Gastroesophageal sphincter (tissue), 3 donors: Measurements from ENCODE around the gene LCORL.

Experiments
- EP300 ChIP-seq: sonication (generic); formaldehyde crosslinking; IDR thresholded peaks from one replicate; pipeline ENCODE4 v1.6.1; 2017; ENCODE audit warnings: antibody characterized with exemption, mild to moderate bottlenecking
- POLR2A ChIP-seq, 2 donors: fragments of 450-650 bp; IDR thresholded peaks; one replicate each; pipeline ENCODE4 v1.6.1; 2017; ENCODE audit warnings: antibody characterized with exemption in 2 of 2, mild to moderate bottlenecking in 2 of 2, moderate library complexity in 1 of 2
- POLR2AphosphoS5 ChIP-seq: sonication (generic); formaldehyde crosslinking; IDR thresholded peaks from one replicate; pipeline ENCODE4 v1.6.1; 2017; ENCODE audit warnings: antibody characterized with exemption
- TF ChIP-seq, protein P1 (sequence below), 4 experiments: fragments of 200-600 bp in 2 of 4; fragments of 450-650 bp in 2 of 4; sonication (generic) in 1 of 4; IDR thresholded peaks; one replicate each; pipeline ENCODE4 v1.5.1; 2017 to 2019; ENCODE audit warnings: antibody characterized with exemption in 4 of 4, mild to moderate bottlenecking in 2 of 4, moderate library complexity in 2 of 4

DNA sequence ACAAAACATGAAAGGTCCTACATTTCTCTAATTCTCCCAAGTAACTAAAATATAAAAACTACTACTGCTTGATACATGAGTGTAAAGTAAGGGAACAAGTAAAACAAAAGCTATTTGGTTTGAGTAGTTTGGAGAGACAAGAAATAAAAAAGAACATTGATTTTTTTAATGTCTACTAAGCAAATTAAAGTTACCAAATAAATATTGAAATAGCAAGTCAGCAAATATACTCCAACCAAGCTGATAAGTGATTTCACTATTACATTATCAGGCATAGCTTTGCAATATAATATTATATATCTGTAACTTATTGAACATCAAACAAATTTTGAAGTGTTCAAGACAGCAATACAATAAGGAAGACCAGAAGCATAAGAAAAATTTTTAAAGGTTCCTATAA lies 60.3 kb downstream of the LCORL start:
- TF ChIP-seq, protein P1, sequence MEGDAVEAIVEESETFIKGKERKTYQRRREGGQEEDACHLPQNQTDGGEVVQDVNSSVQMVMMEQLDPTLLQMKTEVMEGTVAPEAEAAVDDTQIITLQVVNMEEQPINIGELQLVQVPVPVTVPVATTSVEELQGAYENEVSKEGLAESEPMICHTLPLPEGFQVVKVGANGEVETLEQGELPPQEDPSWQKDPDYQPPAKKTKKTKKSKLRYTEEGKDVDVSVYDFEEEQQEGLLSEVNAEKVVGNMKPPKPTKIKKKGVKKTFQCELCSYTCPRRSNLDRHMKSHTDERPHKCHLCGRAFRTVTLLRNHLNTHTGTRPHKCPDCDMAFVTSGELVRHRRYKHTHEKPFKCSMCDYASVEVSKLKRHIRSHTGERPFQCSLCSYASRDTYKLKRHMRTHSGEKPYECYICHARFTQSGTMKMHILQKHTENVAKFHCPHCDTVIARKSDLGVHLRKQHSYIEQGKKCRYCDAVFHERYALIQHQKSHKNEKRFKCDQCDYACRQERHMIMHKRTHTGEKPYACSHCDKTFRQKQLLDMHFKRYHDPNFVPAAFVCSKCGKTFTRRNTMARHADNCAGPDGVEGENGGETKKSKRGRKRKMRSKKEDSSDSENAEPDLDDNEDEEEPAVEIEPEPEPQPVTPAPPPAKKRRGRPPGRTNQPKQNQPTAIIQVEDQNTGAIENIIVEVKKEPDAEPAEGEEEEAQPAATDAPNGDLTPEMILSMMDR (IDR thresholded peaks at IDR 0.05) = no peak
- no peak for TF ChIP-seq POLR2A (IDR thresholded peaks at IDR 0.05)
- no peak for TF ChIP-seq POLR2AphosphoS5
- TF ChIP-seq EP300 = no peak
